Left kidney (tissue), 8 donors: ENCODE data around the gene TESMIN. TPM values are rescaled to one million over a fixed set of nuclear protein-coding genes. Genes with fewer than 3 reads are reported as not detected.

Experiments used
- DNase-seq: peaks from one replicate; pipeline ENCODE4 v3.0.0-alpha.2; 2013
- long read RNA-seq, 8 donors: transcript quantifications; one replicate each; lab custom pipeline, GENCODE V29; 2026
- polyA plus RNA-seq: library from polyadenylated mRNA; unstranded; fragments of 120-200 nt; gene quantifications from one replicate; pipeline ENCODE4 v1.2.1, GENCODE V29; 2013; ENCODE audit not compliant: insufficient read length

Gene TESMIN, protein sequence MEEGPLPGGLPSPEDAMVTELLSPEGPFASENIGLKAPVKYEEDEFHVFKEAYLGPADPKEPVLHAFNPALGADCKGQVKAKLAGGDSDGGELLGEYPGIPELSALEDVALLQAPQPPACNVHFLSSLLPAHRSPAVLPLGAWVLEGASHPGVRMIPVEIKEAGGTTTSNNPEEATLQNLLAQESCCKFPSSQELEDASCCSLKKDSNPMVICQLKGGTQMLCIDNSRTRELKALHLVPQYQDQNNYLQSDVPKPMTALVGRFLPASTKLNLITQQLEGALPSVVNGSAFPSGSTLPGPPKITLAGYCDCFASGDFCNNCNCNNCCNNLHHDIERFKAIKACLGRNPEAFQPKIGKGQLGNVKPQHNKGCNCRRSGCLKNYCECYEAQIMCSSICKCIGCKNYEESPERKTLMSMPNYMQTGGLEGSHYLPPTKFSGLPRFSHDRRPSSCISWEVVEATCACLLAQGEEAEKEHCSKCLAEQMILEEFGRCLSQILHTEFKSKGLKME
- 19.3 TPM for polyA plus RNA-seq
- long read RNA-seq, donor 1, partial matches to known transcripts, result 0 of 1 reads
- long read RNA-seq, donor 1, other reads (novel, unspliced or antisense), result 0 of 1 reads
- long read RNA-seq, donor 2, partial matches to known transcripts, result 0 of 1 reads
- long read RNA-seq, donor 2, other reads (novel, unspliced or antisense), result 0 of 1 reads
- long read RNA-seq, donor 3, result 0 reads
- long read RNA-seq, donor 4, result 0 reads
- long read RNA-seq, donor 5, partial matches to known transcripts, result 0 of 1 reads
- long read RNA-seq, donor 5, other reads (novel, unspliced or antisense), result 0 of 1 reads
- long read RNA-seq, donor 6, partial matches to known transcripts, result 0 of 2 reads
- long read RNA-seq, donor 6, other reads (novel, unspliced or antisense), result 0 of 2 reads
- long read RNA-seq, donor 7, result 0 reads
- long read RNA-seq, donor 8, partial matches to known transcripts, result 0 of 2 reads
- long read RNA-seq, donor 8, other reads (novel, unspliced or antisense), result 0 of 2 reads

DNA sequence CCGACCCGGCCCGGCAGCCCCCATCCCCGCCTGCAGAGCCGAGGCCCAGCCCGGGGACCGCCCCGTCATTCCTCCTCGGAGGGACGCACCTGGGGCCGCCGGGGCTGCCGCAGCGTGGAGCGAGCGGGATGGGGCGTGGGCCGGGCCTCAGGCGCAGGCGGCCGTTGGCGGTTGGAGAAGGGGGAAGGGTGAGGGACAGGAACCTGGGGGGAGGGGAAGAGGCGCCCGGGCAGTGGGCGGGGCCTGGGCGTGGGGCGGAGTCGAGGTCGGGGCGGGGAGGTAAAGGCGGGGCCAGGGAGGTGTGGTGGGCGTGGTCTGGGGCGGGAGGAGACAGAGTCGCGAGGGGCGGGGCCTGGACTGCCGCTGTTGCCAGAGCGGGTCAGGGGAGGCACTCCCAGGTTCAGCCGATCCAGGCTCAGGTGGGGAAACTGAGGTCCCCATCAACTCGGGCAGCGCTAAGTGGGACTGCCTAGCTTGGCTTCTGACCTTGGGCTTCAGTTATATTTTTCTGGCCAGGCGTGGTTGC, at the start of gene TESMIN:
Gene TESMIN (minus strand): TSS at position 190 of the 526 bp plus-strand sequence. CDS start 860 bp downstream, outside the sequence.
- peak; percentile 79 for DNase-seq

DNA sequence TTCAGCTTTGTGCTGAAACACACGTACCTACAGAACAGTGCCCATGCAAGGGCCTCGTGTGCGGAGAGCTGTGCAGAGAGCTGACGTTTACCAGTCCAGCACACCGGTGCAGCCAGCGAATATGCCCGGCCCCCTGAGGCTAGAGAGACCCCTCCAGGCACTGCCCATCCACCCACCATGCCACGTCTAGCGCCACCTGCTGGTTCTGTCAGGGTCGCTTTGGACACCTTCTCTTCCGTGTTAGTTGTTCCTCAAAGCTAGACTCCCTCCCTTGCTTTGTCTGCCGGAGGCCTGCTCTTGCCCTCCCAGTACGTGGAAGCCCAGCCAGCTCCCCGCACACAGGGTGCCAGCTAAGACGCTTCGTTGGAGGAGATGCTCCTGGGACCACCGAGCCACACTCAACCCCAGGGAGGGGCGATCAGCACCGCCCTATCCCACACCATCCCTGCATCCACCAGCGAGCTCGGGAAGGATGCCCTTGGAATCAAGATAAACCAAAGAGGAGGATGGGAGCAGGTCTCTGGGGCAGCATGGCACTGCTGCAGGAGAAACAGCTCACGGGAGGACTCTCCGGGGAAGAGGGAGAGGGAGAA, 47.0 kb upstream of the TESMIN start:
- peak; percentile 20 for DNase-seq

GRCh38 chr11:68796801-68797200, 45.5 kb upstream of the TESMIN start:
- DNase-seq, result no peak

- no peak for DNase-seq
Observed at GRCh38 chr11:68792400-68792966, 41.2 kb upstream of the TESMIN start.

- no peak for DNase-seq
Observed at GRCh38 chr11:68784653-68785052, 33.3 kb upstream of the TESMIN start.

DNA sequence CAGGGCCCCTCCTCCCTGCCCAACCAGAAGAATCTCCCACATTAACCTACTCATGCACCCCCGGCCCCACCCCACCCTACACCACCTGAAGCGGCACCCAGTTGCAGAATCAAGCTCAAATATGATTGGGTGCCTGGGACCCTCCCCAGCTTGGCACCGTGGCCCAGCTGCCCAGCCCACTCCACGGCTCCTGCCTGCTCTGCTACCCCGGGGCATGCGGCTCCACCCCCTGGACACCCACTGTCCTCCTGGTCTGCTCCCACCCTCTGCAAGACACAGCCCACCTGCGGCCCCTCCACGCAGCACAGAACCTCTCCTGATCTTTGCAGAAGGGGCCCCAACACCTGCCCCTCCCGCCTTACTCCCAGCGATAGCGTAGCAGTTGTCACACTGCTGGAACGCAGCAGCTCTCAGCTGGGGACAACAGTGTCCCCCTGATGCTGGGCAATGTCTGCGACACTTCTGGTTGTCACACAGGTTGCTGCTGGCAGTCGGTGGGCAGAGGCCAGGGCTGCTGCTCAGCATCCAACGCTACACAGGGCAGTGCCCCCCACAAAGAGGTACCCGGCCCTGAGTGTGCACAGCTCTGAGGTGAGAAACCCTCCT, 32.0 kb upstream of the TESMIN start:
- no peak for DNase-seq

DNA sequence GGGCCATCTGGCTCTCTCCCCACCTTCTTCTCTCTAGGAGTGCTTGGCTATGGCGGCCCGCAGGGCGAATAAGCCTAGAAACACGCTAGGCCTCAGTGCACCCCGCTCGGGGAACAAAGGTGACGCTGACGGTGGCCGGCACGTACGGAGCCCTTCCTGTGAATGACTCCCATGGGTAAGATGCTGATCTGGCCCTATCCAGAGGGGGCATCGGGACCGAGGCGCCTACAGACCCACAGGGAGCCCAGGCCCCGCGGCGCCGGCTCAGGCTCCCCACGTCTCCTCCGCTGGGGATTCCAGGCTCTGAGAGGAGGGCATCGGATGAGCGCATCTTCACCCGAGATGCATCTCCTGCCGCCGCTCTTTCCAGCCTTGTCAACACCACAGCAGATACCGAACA, 31.4 kb upstream of the TESMIN start:
- no peak for DNase-seq

GRCh38 chr11:68780829-68781228, 29.5 kb upstream of the TESMIN start:
- DNase-seq, result no peak

DNA sequence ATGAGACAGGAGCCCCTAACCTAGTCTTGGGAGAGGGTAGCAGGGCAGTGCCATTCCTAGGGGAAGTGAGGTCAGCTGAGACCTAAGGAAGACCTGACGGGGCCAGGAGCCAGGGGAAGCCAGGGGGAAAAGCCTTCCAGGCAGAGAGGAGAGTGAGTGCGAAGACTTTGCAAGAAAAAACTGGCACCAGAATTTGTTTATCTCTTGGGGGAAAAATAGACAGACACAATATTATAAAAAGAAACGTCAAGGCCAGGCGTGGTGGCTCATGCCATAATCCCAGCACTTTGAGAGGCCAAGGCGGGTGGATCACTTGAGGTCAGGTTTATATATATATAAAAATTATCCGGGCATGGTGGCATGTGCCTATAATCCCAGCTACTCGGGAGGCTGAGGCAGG, 26.9 kb upstream of the TESMIN start:
- DNase-seq, result no peak

GRCh38 chr11:68776442-68777235, 25.3 kb upstream of the TESMIN start:
- DNase-seq, result no peak

- no peak for DNase-seq
Observed at GRCh38 chr11:68775951-68776388, 24.6 kb upstream of the TESMIN start.

GRCh38 chr11:68774194-68774585, 22.9 kb upstream of the TESMIN start:
- no peak for DNase-seq

DNA sequence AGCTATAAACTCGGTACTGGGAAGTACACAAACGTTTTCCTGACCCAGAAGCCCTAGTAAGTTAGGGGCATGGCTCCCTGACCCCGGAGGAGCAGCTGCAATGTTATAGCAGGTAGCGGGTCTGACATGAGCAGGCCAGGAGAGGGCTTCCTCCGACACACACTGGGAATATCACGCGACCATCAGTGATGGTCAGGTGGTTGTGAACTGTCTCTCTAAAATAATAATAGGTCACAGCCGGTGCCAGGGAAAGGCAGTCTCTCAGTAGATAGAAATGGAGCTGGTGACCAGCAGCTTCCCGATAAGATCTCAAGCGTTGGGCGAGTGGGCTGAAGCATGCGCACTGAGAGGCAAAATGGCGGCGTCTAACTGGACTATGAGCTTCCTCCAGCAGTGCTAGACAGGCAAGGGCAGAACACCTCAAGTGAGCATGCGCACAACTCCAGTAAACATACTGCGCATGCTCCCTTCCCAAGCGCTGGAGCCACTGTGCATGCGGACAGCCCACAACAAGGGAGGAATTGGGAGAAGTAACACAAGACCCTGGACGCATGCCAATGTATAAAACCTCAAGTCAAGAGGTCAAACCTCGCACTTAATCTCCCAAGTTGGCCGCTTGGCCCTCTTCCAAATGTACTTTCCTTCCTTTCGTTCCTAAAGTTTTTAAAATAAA, 22.3 kb upstream of the TESMIN start:
- DNase-seq, result peak; percentile 83

- DNase-seq, result no peak
Observed at GRCh38 chr11:68772936-68773335, 21.6 kb upstream of the TESMIN start.

GRCh38 chr11:68770781-68771180, 19.5 kb upstream of the TESMIN start:
- no peak for DNase-seq

- no peak for DNase-seq
Observed at GRCh38 chr11:68767672-68768071, 16.4 kb upstream of the TESMIN start.

GRCh38 chr11:68766786-68767185, 15.5 kb upstream of the TESMIN start:
- DNase-seq, result no peak

DNA sequence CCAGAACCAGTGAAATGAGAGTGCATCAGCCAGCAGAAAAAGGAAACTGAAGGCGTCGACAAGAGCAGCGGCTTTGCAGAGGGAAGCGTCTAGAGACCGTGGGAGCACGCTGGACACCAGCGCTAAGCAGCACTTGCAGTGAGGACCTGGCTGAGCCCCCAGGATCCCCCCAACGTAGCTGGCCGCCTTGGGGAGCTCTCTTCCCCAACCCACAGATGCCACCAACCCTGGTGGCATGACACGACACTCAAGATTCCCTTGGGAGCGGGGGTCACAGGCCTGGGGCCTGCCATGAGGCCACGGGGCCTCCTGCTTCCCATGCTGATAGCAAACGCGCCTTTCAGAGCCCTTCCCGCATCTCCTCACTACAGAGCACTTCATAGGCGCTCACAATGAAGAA, 13.4 kb upstream of the TESMIN start:
- no peak for DNase-seq

GRCh38 chr11:68763926-68764657, 12.8 kb upstream of the TESMIN start:
- no peak for DNase-seq
